H1 (cell line): Measurements from ENCODE around the gene GPX4. TPM values are rescaled to one million over a fixed set of nuclear protein-coding genes. Genes with fewer than 3 reads are reported as not detected.

Source experiments
- CTCF ChIA-PET: fragments of 300-600 bp; sonication (Branson Sonifier 250); formaldehyde crosslinking; loops from one replicate; lab custom pipeline; 2021; ENCODE audit not compliant: partially characterized antibody; lab: Charles Lee
- POLR2A ChIA-PET: fragments of 300-600 bp; sonication (Branson Sonifier 250); formaldehyde crosslinking; loops from one replicate; lab custom pipeline; 2021; ENCODE audit warnings: inconsistent platforms; ENCODE audit not compliant: partially characterized antibody; lab: Charles Lee
- DNase-seq, 2 experiments: peaks; one replicate each; pipeline versions ENCODE4 v3.0.0 to v3.0.0-alpha.2; 2010 to 2022; ENCODE audit warnings: low spot score in 2 of 2, low read depth in 1 of 2, mixed read lengths in 1 of 2
- FAIRE-seq: peaks from 2 replicates; lab custom pipeline; 2011; peaks lifted over from hg19 to GRCh38; lab: Jason Lieb, UNC
- H2AFZ ChIP-seq: 2 replicates; pipeline ENCODE4 v1.8.1; 2012; ENCODE audit warnings: low read length, inconsistent platforms
- H2AK5ac ChIP-seq: 2 replicates; pipeline ENCODE4 v1.6.1; 2013; ENCODE audit warnings: low read depth, low read length
- H2BK120ac ChIP-seq: replicated peaks from 2 replicates; pipeline ENCODE3; 2013; ENCODE audit warnings: low read depth, low read length, inconsistent platforms
- H2BK12ac ChIP-seq: 2 replicates; pipeline ENCODE4 v1.6.1; 2013; ENCODE audit warnings: low read depth, low read length
- H2BK15ac ChIP-seq: 2 replicates; pipeline ENCODE4 v1.6.1; 2013; ENCODE audit warnings: low read length
- H2BK20ac ChIP-seq: 2 replicates; pipeline ENCODE4 v1.6.1; 2013; ENCODE audit warnings: low read length
- H2BK5ac ChIP-seq: 2 replicates; pipeline ENCODE4 v1.6.1; 2013; ENCODE audit warnings: low read depth, low read length
- H3K14ac ChIP-seq: 2 replicates; pipeline ENCODE4 v1.6.1; 2013; ENCODE audit warnings: inconsistent platforms; ENCODE audit not compliant: insufficient read length
- H3K18ac ChIP-seq: 2 replicates; pipeline ENCODE4 v1.6.1; 2013; ENCODE audit warnings: low read length; ENCODE audit errors: extremely low read depth
- H3K23ac ChIP-seq: 2 replicates; pipeline ENCODE4 v1.6.1; 2013; ENCODE audit warnings: inconsistent platforms; ENCODE audit not compliant: insufficient read length
- H3K23me2 ChIP-seq: 2 replicates; pipeline ENCODE4 v1.6.1; 2013; ENCODE audit warnings: low read depth, low read length
- H3K27ac ChIP-seq: 2 replicates; pipeline ENCODE4 v1.6.1; 2011; ENCODE audit warnings: low read depth, low read length, inconsistent platforms
- H3K27me3 ChIP-seq, 4 experiments: replicated peaks in 1 of 4; 1 replicate in 1 of 4; 2 replicates in 3 of 4; pipeline versions ENCODE4 v1.6.1 to v1.8.1; 2011 to 2013; ENCODE audit warnings: low read length in 3 of 4, mild to moderate bottlenecking in 3 of 4, inconsistent platforms in 2 of 4, mixed read lengths in 2 of 4, moderate library complexity in 1 of 4; ENCODE audit not compliant: control insufficient read depth in 3 of 4, insufficient read depth in 3 of 4; ENCODE audit errors: extremely low read depth in 1 of 4
- H3K36me3 ChIP-seq, 4 experiments: 2 replicates each; pipeline versions ENCODE4 v1.6.1 to v1.8.1; 2011 to 2013; ENCODE audit warnings: mild to moderate bottlenecking in 4 of 4, low read length in 3 of 4, moderate library complexity in 2 of 4, control low read depth in 1 of 4, inconsistent platforms in 1 of 4; ENCODE audit not compliant: insufficient read depth in 4 of 4, control insufficient read depth in 2 of 4
- H3K4ac ChIP-seq: replicated peaks from 2 replicates; pipeline ENCODE3; 2013; ENCODE audit warnings: low read length, low read depth, mixed read lengths, inconsistent platforms; ENCODE audit not compliant: insufficient read length
- H3K4me1 ChIP-seq, 4 experiments: replicated peaks in 1 of 4; 1 replicate in 1 of 4; 2 replicates in 3 of 4; pipeline versions ENCODE4 v1.6.1 to v1.8.1; 2011 to 2013; ENCODE audit warnings: low read length in 3 of 4, inconsistent platforms in 2 of 4, mixed read lengths in 1 of 4; ENCODE audit not compliant: insufficient read depth in 4 of 4, control insufficient read depth in 3 of 4
- H3K4me2 ChIP-seq, 2 experiments: 2 replicates each; pipeline versions ENCODE4 v1.6.1 to v1.8.1; 2011 to 2013; ENCODE audit warnings: low read depth in 2 of 2, low read length in 2 of 2, control low read depth in 1 of 2, inconsistent platforms in 1 of 2, mild to moderate bottlenecking in 1 of 2; ENCODE audit not compliant: insufficient read depth in 1 of 2
- H3K4me3 ChIP-seq, 4 experiments: fragments of 200-600, 300-600 bp in 1 of 4; sonication (generic), shearing (Covaris generic), sonication (Bioruptor Twin) in 1 of 4; 2 replicates each; pipeline versions ENCODE4 v1.5.1 to v1.8.1; 2011 to 2016; ENCODE audit warnings: low read length in 4 of 4, low read depth in 3 of 4, control low read depth in 2 of 4, inconsistent platforms in 2 of 4, mild to moderate bottlenecking in 2 of 4, mixed read lengths in 1 of 4, moderate library complexity in 1 of 4; ENCODE audit not compliant: insufficient read depth in 2 of 4; ENCODE audit errors: extremely low read depth in 1 of 4
- H3K56ac ChIP-seq: replicated peaks from 2 replicates; pipeline ENCODE3; 2013; ENCODE audit warnings: low read depth, mild to moderate bottlenecking, mixed read lengths, low read length, inconsistent platforms; ENCODE audit not compliant: insufficient read length
- H3K79me1 ChIP-seq: 2 replicates; pipeline ENCODE4 v1.6.1; 2013; ENCODE audit warnings: low read depth, low read length, control low read depth
- H3K79me2 ChIP-seq, 2 experiments: 2 replicates each; pipeline versions ENCODE4 v1.6.1 to v1.8.1; 2012 to 2013; ENCODE audit warnings: low read length in 2 of 2, mild to moderate bottlenecking in 2 of 2, inconsistent platforms in 1 of 2; ENCODE audit not compliant: insufficient read depth in 2 of 2, control insufficient read depth in 1 of 2
- H3K9ac ChIP-seq, 4 experiments: replicated peaks in 1 of 4; 1 replicate in 1 of 4; 2 replicates in 3 of 4; pipeline versions ENCODE4 v1.6.1 to v1.8.1; 2011 to 2013; ENCODE audit warnings: low read depth in 3 of 4, low read length in 3 of 4, control low read depth in 2 of 4, mild to moderate bottlenecking in 2 of 4, moderate library complexity in 2 of 4, inconsistent platforms in 1 of 4; ENCODE audit errors: extremely low read depth in 1 of 4
- H3K9me3 ChIP-seq, 2 experiments: 2 replicates each; pipeline versions ENCODE4 v1.6.1 to v1.8.1; 2012 to 2013; ENCODE audit warnings: mild to moderate bottlenecking in 2 of 2, moderate library complexity in 2 of 2, control low read depth in 1 of 2, inconsistent platforms in 1 of 2, low read depth in 1 of 2, low read length in 1 of 2, mixed read lengths in 1 of 2; ENCODE audit not compliant: insufficient read depth in 2 of 2
- H4K20me1 ChIP-seq, 2 experiments: replicated peaks in 1 of 2; 2 replicates each; pipeline versions ENCODE3 to v1.8.1; 2011 to 2013; ENCODE audit warnings: inconsistent platforms in 2 of 2, low read length in 2 of 2, mild to moderate bottlenecking in 1 of 2; ENCODE audit not compliant: insufficient read depth in 2 of 2, control insufficient read depth in 1 of 2
- H4K5ac ChIP-seq: 2 replicates; pipeline ENCODE4 v1.6.1; 2013; ENCODE audit warnings: low read length, low read depth, mixed read lengths, inconsistent platforms; ENCODE audit not compliant: insufficient read length
- H4K8ac ChIP-seq: 2 replicates; pipeline ENCODE4 v1.8.0; 2013; ENCODE audit warnings: mild to moderate bottlenecking, moderate library complexity, low read length, inconsistent platforms; ENCODE audit not compliant: insufficient read depth; ENCODE audit errors: extremely low read depth
- H4K91ac ChIP-seq: replicated peaks from 2 replicates; pipeline ENCODE3; 2013; ENCODE audit warnings: low read length, mixed read lengths, inconsistent platforms; ENCODE audit not compliant: insufficient read length
- EZH2 ChIP-seq: fragments of 200-600 bp; sonication (generic); IDR thresholded peaks from 2 replicates; pipeline ENCODE4 v1.7.1; 2012; ENCODE audit warnings: low read depth, mild to moderate bottlenecking, moderate library complexity, low read length, inconsistent platforms; ENCODE audit not compliant: severe bottlenecking
- FOSL1 ChIP-seq: IDR thresholded peaks from 2 replicates; pipeline ENCODE4 v1.6.1; 2011; ENCODE audit warnings: mild to moderate bottlenecking, low read depth, low read length, moderate library complexity; ENCODE audit not compliant: insufficient read depth
- KDM1A ChIP-seq: fragments of 200-600, 300-600 bp; sonication (generic); IDR thresholded peaks from 2 replicates; pipeline ENCODE4 v1.7.1; 2016; ENCODE audit warnings: mild to moderate bottlenecking, low read length, borderline replicate concordance
- NRF1 ChIP-seq: IDR thresholded peaks from 2 replicates; pipeline ENCODE4 v1.6.1; 2011; ENCODE audit warnings: mild to moderate bottlenecking, low read depth, low read length, improper control_type of control experiment
- PHF8 ChIP-seq: fragments of 200-600 bp; sonication (generic); conservative IDR thresholded peaks from 2 replicates; pipeline ENCODE4 v1.7.1; 2012; ENCODE audit warnings: low read depth, mild to moderate bottlenecking, inconsistent platforms, low read length, moderate library complexity
- RFX5 ChIP-seq: IDR thresholded peaks from 2 replicates; pipeline ENCODE4 v1.6.1; 2011; ENCODE audit warnings: low read depth, low read length, improper control_type of control experiment, borderline replicate concordance
- SAP30 ChIP-seq: fragments of 300-600 bp; sonication (generic); IDR thresholded peaks from 2 replicates; pipeline ENCODE4 v1.7.1; 2012; ENCODE audit warnings: low read length, moderate library complexity, mild to moderate bottlenecking, inconsistent platforms; ENCODE audit not compliant: insufficient read depth, insufficient replicate concordance
- YY1 ChIP-seq: IDR thresholded peaks from 2 replicates; pipeline ENCODE4 v1.6.1; 2011; ENCODE audit warnings: low read depth, mild to moderate bottlenecking, low read length
- WGBS, 2 experiments: shearing (Covaris generic) in 1 of 2; methylation state at CpG; one replicate each; pipeline versions ENCODE4 v1.1.6 to v1.1.7; 2013 to 2015; ENCODE audit warnings: low lambda C conversion rate in 2 of 2, mixed read lengths in 2 of 2, inconsistent platforms in 1 of 2, low coverage in 1 of 2, missing lambda C conversion rate in 1 of 2; ENCODE audit not compliant: insufficient replicate concordance in 2 of 2, insufficient coverage in 1 of 2, insufficient read length in 1 of 2; ENCODE audit errors: extremely low coverage in 1 of 2, missing lambda C conversion rate in 1 of 2; 5-methylcytosine and 5-hydroxymethylcytosine counted together
- polyA plus RNA-seq, 7 experiments: library from polyadenylated mRNA; depleted of rRNA in 3 of 7; stranded (reverse) in 5 of 7; unstranded in 2 of 7; fragments of >200 nt in 5 of 7; fragments of 200-250 nt in 2 of 7; gene quantifications; 1 replicate in 5 of 7; 2 replicates in 1 of 7; 4 replicates in 1 of 7; pipeline versions ENCODE4 v1.2.1 to v1.2.3, GENCODE V29; 2011 to 2013; ENCODE audit warnings: missing spikeins in 2 of 7, mixed read lengths in 2 of 7
- total RNA-seq: library from RNA; stranded (reverse); fragmentation: NEBNext Ultra II Directional; extraction: Animal tissue kit (Norgen Biotek cat#: 25700); gene quantifications from 2 replicates; pipeline ENCODE4 v1.2.1, GENCODE V29; 2021
- TF ChIP-seq, protein P1 (sequence below): IDR thresholded peaks from 2 replicates; pipeline ENCODE4 v1.6.1; 2011; ENCODE audit warnings: low read depth, mild to moderate bottlenecking, low read length; ENCODE audit not compliant: insufficient read depth

Gene GPX4
- total and polyA plus RNA-seq, 2 of the 8 experiments (the other 6 are each of a cell fraction or from before 2014, with no cell fraction given) = 342 to 693 TPM

DNA sequence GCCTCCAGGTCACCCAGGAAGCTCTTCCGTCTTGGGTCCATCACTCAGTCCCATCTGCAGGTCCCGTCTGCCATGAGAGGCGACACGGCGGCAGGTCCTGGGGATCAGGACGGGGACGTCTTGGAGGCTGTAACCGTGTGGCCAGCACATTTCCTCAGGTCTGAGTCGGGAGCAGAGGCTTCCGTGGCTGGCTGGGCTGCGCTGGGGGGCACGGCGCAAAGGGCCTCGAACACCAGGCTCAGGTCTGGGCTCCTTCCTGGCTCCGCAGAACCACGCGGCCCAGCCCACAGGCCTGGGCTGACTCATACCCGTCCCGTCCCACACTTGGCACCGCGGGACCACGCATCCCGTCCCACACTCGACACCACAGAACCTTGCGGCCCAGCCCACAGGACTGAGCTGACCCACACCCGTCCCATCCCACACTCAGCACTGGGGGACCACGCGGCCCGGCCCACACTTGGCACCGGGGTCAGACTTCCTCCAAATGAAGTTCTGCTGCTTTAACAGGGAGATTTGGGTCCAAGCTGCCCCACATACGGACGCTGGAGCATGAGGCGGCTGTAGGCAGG is 40.1 kb downstream of the GPX4 start:
- Histone ChIP-seq H2BK20ac (no peak overlapping the region), H3K27ac (no peak overlapping the region), H3K4me3 (no peak overlapping the region), H2AK5ac (no peak overlapping the region), H2BK5ac (peak overlapping the region; percentile 10; the same call in 1 of the 2 replicates), H4K20me1 (peaks cover 0 to 4% of the 10 kb centered on the region in 2 experiments), H3K27me3 (no peaks in the 10 kb centered on the region), H4K91ac (no peak overlapping the region), H2BK15ac (no peak overlapping the region), H3K9ac (no peak overlapping the region), H3K36me3 (peaks cover 0 to 11% (median 1%) of the 10 kb centered on the region in 4 experiments; a peak in 2 of 8 replicates), H3K18ac (no peak overlapping the region), H3K23ac (no peak overlapping the region), H3K56ac (no peak overlapping the region), H2AFZ (no peak overlapping the region), H3K14ac (no peak overlapping the region), H2BK12ac (no peak overlapping the region), H2BK120ac (no peak overlapping the region), H3K23me2 (peaks cover 3% of the 10 kb centered on the region; the same call in 1 of the 2 replicates), H4K5ac (no peak overlapping the region), H3K79me2 (no peaks in the 10 kb centered on the region), H3K4me2 (no peak overlapping the region), H3K4me1 (peaks cover 0 to 15% (median 7%) of the 10 kb centered on the region in 4 experiments; a peak in 5 of 7 replicates), H4K8ac (no peak overlapping the region), H3K9me3 (no peaks in the 10 kb centered on the region), H3K4ac (no peak overlapping the region), H3K79me1 (peaks cover 2% of the 10 kb centered on the region; the same call in 1 of the 2 replicates)
- no peak for DNase-seq
- POLR2A ChIA-PET = interaction anchor here (1.2 to 1.7 kb wide), 2 partner anchors 11 to 53 kb away, joined by 3 to 6 read pairs; no protein-coding TSS in a partner anchor
- FAIRE-seq = no peak
- TF ChIP-seq YY1 = no peak
- TF ChIP-seq NRF1 = no peak
- no peak for TF ChIP-seq KDM1A
- TF ChIP-seq RFX5 = no peak
- TF ChIP-seq, protein P1, sequence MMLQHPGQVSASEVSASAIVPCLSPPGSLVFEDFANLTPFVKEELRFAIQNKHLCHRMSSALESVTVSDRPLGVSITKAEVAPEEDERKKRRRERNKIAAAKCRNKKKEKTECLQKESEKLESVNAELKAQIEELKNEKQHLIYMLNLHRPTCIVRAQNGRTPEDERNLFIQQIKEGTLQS = no peak
- no peak for TF ChIP-seq FOSL1
- no peak for TF ChIP-seq SAP30
- no peak for TF ChIP-seq EZH2
- TF ChIP-seq PHF8 = no peak
- CTCF ChIA-PET = interaction anchor here (0.6 to 2.0 kb wide), 4 partner anchors 12 to 356 kb away, joined by 3 to 4 read pairs (median 4); no protein-coding TSS in a partner anchor
- 93% methylated on average over 30 of the region's 33 CpGs; no CpG with 5 or more reads in 1 of the 2 experiments for WGBS, 2 experiments
